ENCODE results near the gene GRHL1.

- no peak for TF ChIP-seq CTCF (IDR thresholded peaks at IDR 0.05; ENCODE audit: insufficient read depth, low read length, poor library complexity, severe bottlenecking)
- no peak for TF ChIP-seq EZH2phosphoT487 (conservative IDR thresholded peaks at IDR 0.05; ENCODE audit: low read length)
These were observed 76.3 kb downstream of the GRHL1 start for GRCh38 chr2:10027660-10028330.

Measured in SU-DHL-6 (cell line).